GM12878 (cell line): ENCODE measurements around the gene MAP2K4. TPM values are rescaled to one million over a fixed set of nuclear protein-coding genes. Genes with fewer than 3 reads are reported as not detected.
A peak's percentile ranks its signal among the peaks of the same experiment; 100 is the strongest.

ENCODE experiments used
- ATAC-seq: fragments of 200-7000 bp; cut with Tn5 transposase; 3 replicates; pipeline ENCODE4 v1.9.1; 2020; ENCODE audit warnings: mild to moderate bottlenecking, moderate library complexity
- BruUV-seq: library from RNA; stranded (reverse); fragments of 400-500 nt; replicated peaks from 2 replicates; lab custom pipeline; 2021; lab: Mats Ljungman, UMichigan
- CTCF ChIA-PET: fragments of 300-600 bp; sonication (Branson Sonifier 250); formaldehyde crosslinking; extraction: SDS; loops from one replicate; lab custom pipeline; 2021; ENCODE audit warnings: inconsistent platforms; lab: Yijun Ruan, JAX
- POLR2A ChIA-PET: fragments of 350-600 bp; formaldehyde crosslinking; extraction: SDS; loops from one replicate; lab custom pipeline; 2021; ENCODE audit warnings: inconsistent platforms; lab: Charles Lee
- RAD21 ChIA-PET: fragments of 300-600 bp; sonication (Branson Sonifier 250); formaldehyde crosslinking; loops from one replicate; lab custom pipeline; 2023; ENCODE audit warnings: antibody characterized with exemption; ENCODE audit not compliant: unreplicated experiment; lab: Charles Lee
- SMC1A ChIA-PET: fragments of 300-600 bp; sonication (Branson Sonifier 250); formaldehyde crosslinking; loops from one replicate; lab custom pipeline; 2023; ENCODE audit not compliant: unreplicated experiment, uncharacterized antibody; lab: Charles Lee
- DNase-seq: peaks from one replicate; pipeline ENCODE4 v3.0.0-alpha.2; 2011; ENCODE audit warnings: low read depth, low spot score
- FAIRE-seq: peaks from 3 replicates; lab custom pipeline; 2011; peaks lifted over from hg19 to GRCh38; lab: Jason Lieb, UNC
- H2AFZ ChIP-seq: 2 replicates; pipeline ENCODE4 v1.6.0; 2011; ENCODE audit warnings: low read depth, low read length, control low read depth; ENCODE audit not compliant: control insufficient read depth
- H3K27ac ChIP-seq: 2 replicates; pipeline ENCODE4 v1.5.1; 2011; ENCODE audit warnings: control low read depth; ENCODE audit not compliant: control insufficient read depth, insufficient read depth
- H3K27me3 ChIP-seq, 2 experiments: replicated peaks in 1 of 2; 2 replicates each; pipeline versions ENCODE4 v1.6.0 to v1.6.1; 2011; ENCODE audit warnings: low read length in 1 of 2; ENCODE audit not compliant: control insufficient read depth in 2 of 2, insufficient read depth in 2 of 2
- H3K36me3 ChIP-seq, 2 experiments: 2 replicates each; pipeline ENCODE4 v1.5.1; 2011; ENCODE audit warnings: low read length in 1 of 2; ENCODE audit not compliant: control insufficient read depth in 2 of 2, insufficient read depth in 2 of 2
- H3K4me1 ChIP-seq: 2 replicates; pipeline ENCODE4 v1.6.1; 2011; ENCODE audit warnings: mild to moderate bottlenecking, low read length, moderate library complexity, mixed read lengths; ENCODE audit not compliant: control insufficient read depth, insufficient read depth
- H3K4me2 ChIP-seq: 2 replicates; pipeline ENCODE4 v1.6.0; 2011; ENCODE audit warnings: control low read depth; ENCODE audit not compliant: control insufficient read depth, insufficient read depth
- H3K4me3 ChIP-seq: fragments of 200-600 bp; sonication (generic); 2 replicates; pipeline ENCODE4 v1.5.1; 2016
- H3K79me2 ChIP-seq: 2 replicates; pipeline ENCODE4 v1.6.0; 2011; ENCODE audit warnings: low read length; ENCODE audit not compliant: control insufficient read depth, insufficient read depth
- H3K9ac ChIP-seq: 2 replicates; pipeline ENCODE4 v1.8.0; 2011; ENCODE audit warnings: low read length, control low read depth, mixed read lengths; ENCODE audit not compliant: control insufficient read depth, insufficient read depth
- H3K9me3 ChIP-seq: replicated peaks from 3 replicates; pipeline ENCODE4 v1.5.1; 2011; ENCODE audit warnings: mild to moderate bottlenecking, low read length; ENCODE audit not compliant: control insufficient read depth, insufficient read depth
- H4K20me1 ChIP-seq: 2 replicates; pipeline ENCODE4 v1.6.0; 2011; ENCODE audit not compliant: control insufficient read depth, insufficient read depth
- EED ChIP-seq: sonication (generic); IDR thresholded peaks from 2 replicates; pipeline ENCODE4 v1.6.1; 2016; ENCODE audit warnings: antibody characterized with exemption, low read depth
- MLLT1 ChIP-seq: fragments of 450-650 bp; IDR thresholded peaks from 2 replicates; pipeline ENCODE4 v1.6.1; 2016; ENCODE audit warnings: mild to moderate bottlenecking
- MTA2 ChIP-seq: fragments of 450-650 bp; IDR thresholded peaks from 2 replicates; pipeline ENCODE4 v1.6.1; 2016; ENCODE audit warnings: low read depth, mild to moderate bottlenecking, moderate library complexity
- MXI1 ChIP-seq: fragments of 150-350 bp; IDR thresholded peaks from 2 replicates; pipeline ENCODE4 v1.6.1; 2011; ENCODE audit warnings: low read depth, mild to moderate bottlenecking, inconsistent platforms, low read length, improper control_type of control experiment
- PRDM15 ChIP-seq: fragments of 450-650 bp; formaldehyde crosslinking; IDR thresholded peaks from 2 replicates; pipeline ENCODE4 v1.4.0; 2020; ENCODE audit warnings: mild to moderate bottlenecking, moderate library complexity
- SIN3A ChIP-seq: IDR thresholded peaks from 2 replicates; pipeline ENCODE4 v1.6.1; 2012; ENCODE audit warnings: low read depth, low read length, improper control_type of control experiment
- SMC3 ChIP-seq: IDR thresholded peaks from 2 replicates; pipeline ENCODE4 v1.6.1; 2011; ENCODE audit warnings: low read length, improper control_type of control experiment, borderline replicate concordance
- SPI1 ChIP-seq: IDR thresholded peaks from 2 replicates; pipeline ENCODE4 v1.6.1; 2011; ENCODE audit warnings: low read depth, mild to moderate bottlenecking, low read length, moderate library complexity, borderline replicate concordance; ENCODE audit not compliant: insufficient read depth
- ZBTB40 ChIP-seq: fragments of 450-650 bp; IDR thresholded peaks from 2 replicates; pipeline ENCODE4 v1.6.1; 2016; ENCODE audit warnings: mild to moderate bottlenecking, moderate library complexity, borderline replicate concordance
- ZZZ3 ChIP-seq: IDR thresholded peaks from 2 replicates; pipeline ENCODE4 v1.6.1; 2011; ENCODE audit warnings: low read depth; ENCODE audit not compliant: control insufficient read depth, insufficient read length
- WGBS: methylation state at CpG from one replicate; pipeline ENCODE4 v1.1.6; 2016; ENCODE audit warnings: low lambda C conversion rate; ENCODE audit not compliant: insufficient replicate concordance, insufficient coverage; ENCODE audit errors: missing lambda C conversion rate; 5-methylcytosine and 5-hydroxymethylcytosine counted together
- in situ Hi-C: fragments of 300-500 bp; cut with MboI; formaldehyde crosslinking; loops from 9 replicates; pipeline ENCODE4 v1.14.3; 2018; ENCODE audit warnings: mixed read lengths
- intact Hi-C: fragments of 100-400 bp; cut with micrococcal nuclease; formaldehyde crosslinking; loops from one replicate; pipeline ENCODE4 v1.14.2; 2022; ENCODE audit not compliant: unreplicated experiment
- polyA plus RNA-seq, 11 experiments: library from polyadenylated mRNA; depleted of rRNA in 4 of 11; unstranded in 6 of 11; stranded (reverse) in 5 of 11; fragments of >200 nt; fragmentation: Nextera tagmentation in 4 of 11; fragmentation: Illumina TruSeq in 1 of 11; extraction: Ambion mirVana in 4 of 11; extraction: Trizol in 1 of 11; gene quantifications; 1 replicate in 1 of 11; 2 replicates in 10 of 11; pipeline versions ENCODE4 v1.2.1 to v1.2.3, GENCODE V29; 2011 to 2016; ENCODE audit warnings: inconsistent platforms in 2 of 11, missing spikeins in 2 of 11, low read depth in 1 of 11
- total RNA-seq, 4 experiments: library from RNA; depleted of rRNA in 3 of 4; stranded (reverse); fragments of >200 nt in 3 of 4; fragmentation: Illumina TruSeq in 1 of 4; extraction: Trizol in 1 of 4; gene quantifications; 2 replicates each; pipeline versions ENCODE4 v1.2.1 to v1.2.3, GENCODE V29; 2013 to 2021

MAP2K4 gene
- total and polyA plus RNA-seq, 10 of the 15 experiments (the other 5 are each of a cell fraction or from before 2014, with no cell fraction given): 5.4 to 34.1 (median 25.5) TPM

GRCh38 chr17:12110906-12111305 lies 90.2 kb downstream of the MAP2K4 start:
- ChIA-PET RAD21 (no interaction called here), POLR2A (no interaction called here), CTCF (no interaction called here), SMC1A (no interaction called here)
- TF ChIP-seq EED (no peak), ZZZ3 (no peak), MTA2 (peak; percentile 40; the same call in 1 of the 2 replicates), SIN3A (no peak), SPI1 (0 out of 2 replicates have a peak, but pooled peaks have one; percentile 4), PRDM15 (CRISPR knock-in tag) (no peak), MXI1 (no peak), SMC3 (no peak), ZBTB40 (no peak), MLLT1 (no peak)
- in situ Hi-C loops (no loop called here), intact Hi-C loops (no loop called here)
- no TSS peak for BruUV-seq
- ATAC-seq (no peak; the same call in 2 of the 3 replicates), FAIRE-seq (no peak), DNase-seq (no peak)
- Histone ChIP-seq H3K4me1 (peaks cover 9% of the 10 kb centered on the region; the same call in 1 of the 2 replicates), H3K9ac (no peak overlapping the region), H3K27ac (no peak overlapping the region), H2AFZ (no peak overlapping the region), H4K20me1 (no peaks in the 10 kb centered on the region), H3K36me3 (peaks cover 2 to 5% of the 10 kb centered on the region in 2 experiments; a peak in 3 of 4 replicates), H3K9me3 (no peaks in the 10 kb centered on the region), H3K4me3 (no peak overlapping the region), H3K79me2 (no peaks in the 10 kb centered on the region), H3K4me2 (no peak overlapping the region), H3K27me3 (no peaks in the 10 kb centered on the region)
- WGBS: 98% methylated on average over 2 of the region's 2 CpGs
